ENCODE measurements around the gene TEAD4. TPM values are rescaled to one million over a fixed set of nuclear protein-coding genes. Genes with fewer than 3 reads are reported as not detected.
A peak's percentile ranks its signal among the peaks of the same experiment; 100 is the strongest.

Gene TEAD4
- total RNA-seq, 1 donor from 2014 or later = 30.0 TPM

GRCh38 chr12:2963154-2963759, 4.1 kb downstream of the TEAD4 start:
- Mint-ChIP-seq H3K4me1 (ENCODE audit: unreplicated experiment) (peaks cover 52% of the 10 kb centered on the region), H3K4me3 (ENCODE audit: unreplicated experiment) (no peak overlapping the region), H3K27ac (ENCODE audit: unreplicated experiment) (peak overlapping the region; percentile 91), H3K36me3 (ENCODE audit: unreplicated experiment) (no peaks in the 10 kb centered on the region), H3K9me3 (ENCODE audit: unreplicated experiment) (no peaks in the 10 kb centered on the region), H3K27me3 (ENCODE audit: unreplicated experiment) (no peaks in the 10 kb centered on the region)
- DNase-seq (ENCODE audit: extremely low spot score, unreplicated experiment) = no peak
- TF ChIP-seq CTCF (IDR thresholded peaks at IDR 0.05) = no peak

- H3K27ac Mint-ChIP-seq (ENCODE audit: unreplicated experiment) = peak overlapping the region; percentile 91
- no peaks in the 10 kb centered on the region for H3K36me3 Mint-ChIP-seq (ENCODE audit: unreplicated experiment)
- no peaks in the 10 kb centered on the region for H3K27me3 Mint-ChIP-seq (ENCODE audit: unreplicated experiment)
- peak overlapping the region; percentile 63 for H3K4me3 Mint-ChIP-seq (ENCODE audit: unreplicated experiment)
- no peaks in the 10 kb centered on the region for H3K9me3 Mint-ChIP-seq (ENCODE audit: unreplicated experiment)
- TF ChIP-seq CTCF (IDR thresholded peaks at IDR 0.05) = no peak
- H3K4me1 Mint-ChIP-seq (ENCODE audit: unreplicated experiment) = peaks cover 49% of the 10 kb centered on the region
- no peak for DNase-seq (ENCODE audit: extremely low spot score, unreplicated experiment)
Observed at GRCh38 chr12:2963760-2964292, 4.6 kb downstream of the TEAD4 start.

GRCh38 chr12:2967651-2968050, 8.5 kb downstream of the TEAD4 start:
- Mint-ChIP-seq H3K4me3 (ENCODE audit: unreplicated experiment) (no peak overlapping the region), H3K36me3 (ENCODE audit: unreplicated experiment) (peaks cover 3% of the 10 kb centered on the region), H3K27me3 (ENCODE audit: unreplicated experiment) (no peaks in the 10 kb centered on the region)

GRCh38 chr12:2970744-2971143, 11.5 kb downstream of the TEAD4 start:
- no peaks in the 10 kb centered on the region for H3K27me3 Mint-ChIP-seq (ENCODE audit: unreplicated experiment)
- H3K4me3 Mint-ChIP-seq (ENCODE audit: unreplicated experiment) = no peak overlapping the region
- H3K27ac Mint-ChIP-seq (ENCODE audit: unreplicated experiment) = no peak overlapping the region
- TF ChIP-seq CTCF (IDR thresholded peaks at IDR 0.05) = no peak
- H3K9me3 Mint-ChIP-seq (ENCODE audit: unreplicated experiment) = no peaks in the 10 kb centered on the region
- H3K36me3 Mint-ChIP-seq (ENCODE audit: unreplicated experiment) = peaks cover 3% of the 10 kb centered on the region
- no peak for DNase-seq (ENCODE audit: extremely low spot score, unreplicated experiment)
- peaks cover 31% of the 10 kb centered on the region for H3K4me1 Mint-ChIP-seq (ENCODE audit: unreplicated experiment)

More at GRCh38 chr12:2967651-2968050, 8.5 kb downstream of the TEAD4 start:
- H3K27ac Mint-ChIP-seq (ENCODE audit: unreplicated experiment) = peak overlapping the region; percentile 27
- no peaks in the 10 kb centered on the region for H3K9me3 Mint-ChIP-seq (ENCODE audit: unreplicated experiment)
- H3K4me1 Mint-ChIP-seq (ENCODE audit: unreplicated experiment) = peaks cover 41% of the 10 kb centered on the region
- no peak for DNase-seq (ENCODE audit: extremely low spot score, unreplicated experiment)
- no peak for TF ChIP-seq CTCF (IDR thresholded peaks at IDR 0.05)

GRCh38 chr12:2973566-2973965, 14.4 kb downstream of the TEAD4 start:
- no peaks in the 10 kb centered on the region for H3K9me3 Mint-ChIP-seq (ENCODE audit: unreplicated experiment)
- H3K27ac Mint-ChIP-seq (ENCODE audit: unreplicated experiment) = no peak overlapping the region
- H3K4me1 Mint-ChIP-seq (ENCODE audit: unreplicated experiment) = peaks cover 34% of the 10 kb centered on the region

More at GRCh38 chr12:2973566-2973965, 14.4 kb downstream of the TEAD4 start:
- H3K27me3 Mint-ChIP-seq (ENCODE audit: unreplicated experiment) = no peaks in the 10 kb centered on the region
- TF ChIP-seq CTCF (IDR thresholded peaks at IDR 0.05) = no peak
- H3K4me3 Mint-ChIP-seq (ENCODE audit: unreplicated experiment) = no peak overlapping the region
- DNase-seq (ENCODE audit: extremely low spot score, unreplicated experiment) = no peak
- peaks cover 6% of the 10 kb centered on the region for H3K36me3 Mint-ChIP-seq (ENCODE audit: unreplicated experiment)
